Neural crest cell (in vitro differentiated cells): ENCODE results near the gene EIF4B. TPM values are rescaled to one million over a fixed set of nuclear protein-coding genes. Genes with fewer than 3 reads are reported as not detected.

ENCODE experiments used
- DNase-seq: peaks from one replicate; pipeline ENCODE4 v3.0.0; 2021; ENCODE audit warnings: low read depth, mixed read lengths, low spot score
- H3K27ac Mint-ChIP-seq: one replicate; pipeline ENCODE4 v1.8.0; 2021; ENCODE audit warnings: mild to moderate bottlenecking, mixed read lengths; ENCODE audit not compliant: unreplicated experiment
- H3K27me3 Mint-ChIP-seq: 2 replicates; pipeline ENCODE4 v1.8.0; 2021; ENCODE audit warnings: low read depth, mild to moderate bottlenecking, mixed read lengths
- H3K36me3 Mint-ChIP-seq: 2 replicates; pipeline ENCODE4 v1.8.0; 2021; ENCODE audit warnings: low read depth, mild to moderate bottlenecking, mixed read lengths
- H3K4me1 Mint-ChIP-seq: 2 replicates; pipeline ENCODE4 v1.8.0; 2021; ENCODE audit warnings: mixed read lengths
- H3K4me3 Mint-ChIP-seq: one replicate; pipeline ENCODE4 v1.8.0; 2021; ENCODE audit warnings: mild to moderate bottlenecking, mixed read lengths
- H3K9me3 Mint-ChIP-seq: 2 replicates; pipeline ENCODE4 v1.8.0; 2021; ENCODE audit warnings: mixed read lengths
- total RNA-seq: library from RNA; stranded (reverse); gene quantifications from 2 replicates; pipeline ENCODE4 v1.2.1, GENCODE V29; 2021
- TF ChIP-seq, protein P1 (sequence below): fragments of 200-600 bp; sonication (generic); conservative IDR thresholded peaks from 2 replicates; pipeline ENCODE4 v1.5.0; 2021; ENCODE audit warnings: antibody characterized with exemption, mild to moderate bottlenecking

The EIF4B gene
- total RNA-seq, 1 donor from 2014 or later = 514 TPM

GRCh38 chr12:53060064-53060720 is 53.9 kb downstream of the EIF4B start:
- DNase-seq = no peak
- no peaks in the 10 kb centered on the region for H3K9me3 Mint-ChIP-seq
- H3K36me3 Mint-ChIP-seq = peaks cover 2% of the 10 kb centered on the region
- H3K27ac Mint-ChIP-seq = no peak overlapping the region
- TF ChIP-seq, protein P1, sequence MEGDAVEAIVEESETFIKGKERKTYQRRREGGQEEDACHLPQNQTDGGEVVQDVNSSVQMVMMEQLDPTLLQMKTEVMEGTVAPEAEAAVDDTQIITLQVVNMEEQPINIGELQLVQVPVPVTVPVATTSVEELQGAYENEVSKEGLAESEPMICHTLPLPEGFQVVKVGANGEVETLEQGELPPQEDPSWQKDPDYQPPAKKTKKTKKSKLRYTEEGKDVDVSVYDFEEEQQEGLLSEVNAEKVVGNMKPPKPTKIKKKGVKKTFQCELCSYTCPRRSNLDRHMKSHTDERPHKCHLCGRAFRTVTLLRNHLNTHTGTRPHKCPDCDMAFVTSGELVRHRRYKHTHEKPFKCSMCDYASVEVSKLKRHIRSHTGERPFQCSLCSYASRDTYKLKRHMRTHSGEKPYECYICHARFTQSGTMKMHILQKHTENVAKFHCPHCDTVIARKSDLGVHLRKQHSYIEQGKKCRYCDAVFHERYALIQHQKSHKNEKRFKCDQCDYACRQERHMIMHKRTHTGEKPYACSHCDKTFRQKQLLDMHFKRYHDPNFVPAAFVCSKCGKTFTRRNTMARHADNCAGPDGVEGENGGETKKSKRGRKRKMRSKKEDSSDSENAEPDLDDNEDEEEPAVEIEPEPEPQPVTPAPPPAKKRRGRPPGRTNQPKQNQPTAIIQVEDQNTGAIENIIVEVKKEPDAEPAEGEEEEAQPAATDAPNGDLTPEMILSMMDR = no peak
- peaks cover 15% of the 10 kb centered on the region for H3K4me1 Mint-ChIP-seq
- no peaks in the 10 kb centered on the region for H3K27me3 Mint-ChIP-seq
- no peak overlapping the region for H3K4me3 Mint-ChIP-seq

DNA sequence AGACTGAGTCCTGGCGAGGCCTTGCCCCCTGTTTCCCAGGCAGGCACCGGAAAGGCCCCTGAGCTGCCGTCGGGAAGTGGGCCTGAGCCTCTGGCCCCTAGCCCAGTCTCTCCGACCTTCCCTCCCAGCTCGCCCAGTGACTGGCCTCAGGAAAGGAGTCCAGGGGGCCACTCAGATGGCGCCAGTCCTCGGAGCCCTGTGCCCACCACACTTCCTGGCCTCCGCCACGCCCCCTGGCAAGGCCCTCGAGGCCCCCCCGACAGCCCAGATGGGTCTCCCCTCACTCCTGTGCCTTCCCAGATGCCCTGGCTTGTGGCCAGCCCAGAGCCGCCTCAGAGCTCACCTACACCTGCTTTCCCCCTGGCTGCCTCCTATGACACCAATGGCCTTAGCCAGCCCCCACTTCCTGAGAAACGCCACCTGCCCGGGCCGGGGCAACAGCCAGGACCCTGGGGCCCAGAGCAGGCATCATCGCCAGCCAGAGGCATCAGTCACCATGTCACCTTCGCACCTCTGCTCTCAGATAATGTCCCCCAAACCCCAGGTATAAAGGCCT is 54.5 kb downstream of the EIF4B start:
- TF ChIP-seq, protein P1 = no peak
- Mint-ChIP-seq H3K27ac (peak overlapping the region; percentile 6), H3K4me1 (peaks cover 11% of the 10 kb centered on the region), H3K27me3 (no peaks in the 10 kb centered on the region), H3K4me3 (no peak overlapping the region), H3K36me3 (peaks cover 2% of the 10 kb centered on the region), H3K9me3 (no peaks in the 10 kb centered on the region)
- no peak for DNase-seq

GRCh38 chr12:53061404-53062010 is 55.3 kb downstream of the EIF4B start:
- Mint-ChIP-seq H3K4me1 (peaks cover 16% of the 10 kb centered on the region), H3K4me3 (no peak overlapping the region), H3K27ac (no peak overlapping the region), H3K27me3 (no peaks in the 10 kb centered on the region), H3K36me3 (peaks cover 2% of the 10 kb centered on the region), H3K9me3 (no peaks in the 10 kb centered on the region)
- TF ChIP-seq, protein P1 = no peak
- DNase-seq = no peak

GRCh38 chr12:53062011-53062961 is 56.0 kb downstream of the EIF4B start:
- peaks cover 16% of the 10 kb centered on the region for H3K4me1 Mint-ChIP-seq
- no peaks in the 10 kb centered on the region for H3K27me3 Mint-ChIP-seq
- TF ChIP-seq, protein P1 = no peak
- no peak overlapping the region for H3K27ac Mint-ChIP-seq
- peak overlapping the region; percentile 34 for H3K4me3 Mint-ChIP-seq
- DNase-seq = no peak
- no peaks in the 10 kb centered on the region for H3K9me3 Mint-ChIP-seq
- H3K36me3 Mint-ChIP-seq = peaks cover 2% of the 10 kb centered on the region

- Mint-ChIP-seq H3K4me3 (peak overlapping the region; percentile 34), H3K4me1 (peaks cover 16% of the 10 kb centered on the region), H3K27me3 (no peaks in the 10 kb centered on the region), H3K9me3 (no peaks in the 10 kb centered on the region), H3K36me3 (peaks cover 2% of the 10 kb centered on the region), H3K27ac (no peak overlapping the region)
- no peak for DNase-seq
- TF ChIP-seq, protein P1 = no peak
Measured at GRCh38 chr12:53062977-53063707, 56.9 kb downstream of the EIF4B start.
